CD4-positive, alpha-beta T cell (primary cell): ENCODE results near the gene OPCML. TPM values are rescaled to one million over a fixed set of nuclear protein-coding genes. Genes with fewer than 3 reads are reported as not detected.

Experiments
- ATAC-seq: fragments of 200-7000 bp; cut with Tn5 transposase; one replicate; pipeline ENCODE4 v1.10.0; 2022; ENCODE audit warnings: mild to moderate bottlenecking; ENCODE audit not compliant: poor library complexity
- CTCF ChIA-PET: fragments of 350-600 bp; sonication (Branson Sonifier 250); formaldehyde crosslinking; loops from one replicate; lab custom pipeline; 2021; ENCODE audit warnings: antibody characterized with exemption, inconsistent platforms; lab: Charles Lee
- POLR2A ChIA-PET: fragments of 350-600 bp; sonication (Branson Sonifier 250); formaldehyde crosslinking; loops from one replicate; lab custom pipeline; 2021; ENCODE audit warnings: antibody characterized with exemption, inconsistent platforms; lab: Charles Lee
- DNase-seq, 14 experiments: peaks; one replicate each; pipeline ENCODE4 v3.0.0-alpha.2; 2013 to 2020; ENCODE audit warnings: mixed read lengths in 2 of 14
- H3K27ac ChIP-seq, 2 donors: one replicate each; pipeline versions ENCODE4 v1.5.1 to v1.7.0; 2013; ENCODE audit warnings: low read length in 2 of 2, low read depth in 1 of 2, mild to moderate bottlenecking in 1 of 2
- H3K27me3 ChIP-seq, 2 experiments: 1 replicate in 1 of 2; 2 replicates in 1 of 2; pipeline versions ENCODE4 v1.6.1 to v1.7.0; 2013; ENCODE audit warnings: low read length in 2 of 2, control low read depth in 1 of 2, mild to moderate bottlenecking in 1 of 2, moderate library complexity in 1 of 2; ENCODE audit not compliant: insufficient read depth in 2 of 2, control insufficient read depth in 1 of 2
- H3K36me3 ChIP-seq: one replicate; pipeline ENCODE4 v1.6.1; 2013; ENCODE audit warnings: low read length, control low read depth; ENCODE audit not compliant: insufficient read depth
- H3K4me1 ChIP-seq: one replicate; pipeline ENCODE4 v1.6.1; 2013; ENCODE audit warnings: low read length, control low read depth; ENCODE audit not compliant: insufficient read depth
- H3K4me3 ChIP-seq: one replicate; pipeline ENCODE4 v1.5.1; 2013; ENCODE audit warnings: mild to moderate bottlenecking, low read length, moderate library complexity
- H3K9me3 ChIP-seq, 2 experiments: 1 replicate in 1 of 2; 2 replicates in 1 of 2; pipeline versions ENCODE4 v1.6.1 to v1.7.0; 2013; ENCODE audit warnings: low read length in 2 of 2, mild to moderate bottlenecking in 2 of 2, control low read depth in 1 of 2, moderate library complexity in 1 of 2; ENCODE audit not compliant: control insufficient read depth in 1 of 2, insufficient read depth in 1 of 2
- H3K27ac Mint-ChIP-seq: one replicate; pipeline ENCODE4 v1.8.0; 2020; ENCODE audit warnings: mixed read lengths
- H3K27me3 Mint-ChIP-seq: one replicate; pipeline ENCODE4 v1.8.0; 2021; ENCODE audit warnings: mixed read lengths
- H3K36me3 Mint-ChIP-seq: one replicate; pipeline ENCODE4 v1.8.0; 2021; ENCODE audit warnings: low read depth, mixed read lengths
- H3K4me1 Mint-ChIP-seq: one replicate; pipeline ENCODE4 v1.8.0; 2021; ENCODE audit warnings: low read depth, mixed read lengths
- H3K4me3 Mint-ChIP-seq: one replicate; pipeline ENCODE4 v1.8.0; 2020; ENCODE audit warnings: mild to moderate bottlenecking, mixed read lengths
- H3K9me3 Mint-ChIP-seq: one replicate; pipeline ENCODE4 v1.8.0; 2020; ENCODE audit warnings: mixed read lengths
- intact Hi-C, 2 experiments: fragments of 100-400 bp; cut with DNase I in 1 of 2; cut with micrococcal nuclease in 1 of 2; formaldehyde crosslinking; loops; one replicate each; pipeline versions ENCODE4 v1.15.1 to v1.9.0; 2023 to 2025; cut with DNase I, micrococcal nuclease
- total RNA-seq, 174 experiments: library from RNA in 2 of 174; stranded (reverse) in 2 of 174; gene quantifications; one replicate each; pipeline ENCODE4 v1.2.3 and lab custom pipeline; 2021 to 2026
- TF ChIP-seq, protein P1 (sequence below): fragments of 200-600 bp; IDR thresholded peaks from one replicate; pipeline ENCODE4 v1.8.0; 2022; ENCODE audit warnings: antibody characterized with exemption, mild to moderate bottlenecking

OPCML gene
- total RNA-seq, 2 experiments from 2014 or later: not detected

DNA sequence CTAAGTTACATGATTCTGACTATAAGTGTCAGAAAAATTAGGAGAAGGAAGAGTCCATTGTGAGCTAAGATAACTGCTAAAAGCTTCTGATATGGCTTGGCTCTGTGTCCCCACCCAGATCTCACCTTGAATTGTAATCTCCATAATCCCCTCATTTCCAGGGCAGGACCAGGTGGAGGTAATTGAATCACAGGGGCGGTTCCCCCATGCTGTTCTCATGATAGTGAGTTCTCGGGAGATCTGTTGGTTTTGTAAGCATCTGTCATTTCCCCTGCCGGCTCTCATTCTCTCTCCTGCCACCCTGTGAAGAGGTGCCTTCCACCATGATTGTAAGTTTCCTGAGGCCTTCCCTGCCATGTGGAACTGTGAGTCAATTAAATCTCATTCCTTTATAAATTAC is 230.2 kb downstream of the OPCML start:
- no peak overlapping the region for H3K27ac Mint-ChIP-seq
- H3K27me3 ChIP-seq: no peaks in the 10 kb centered on the region
- CTCF ChIA-PET: no interaction called here
- ATAC-seq: no peak
- H3K4me1 Mint-ChIP-seq: no peaks in the 10 kb centered on the region
- TF ChIP-seq, protein P1, sequence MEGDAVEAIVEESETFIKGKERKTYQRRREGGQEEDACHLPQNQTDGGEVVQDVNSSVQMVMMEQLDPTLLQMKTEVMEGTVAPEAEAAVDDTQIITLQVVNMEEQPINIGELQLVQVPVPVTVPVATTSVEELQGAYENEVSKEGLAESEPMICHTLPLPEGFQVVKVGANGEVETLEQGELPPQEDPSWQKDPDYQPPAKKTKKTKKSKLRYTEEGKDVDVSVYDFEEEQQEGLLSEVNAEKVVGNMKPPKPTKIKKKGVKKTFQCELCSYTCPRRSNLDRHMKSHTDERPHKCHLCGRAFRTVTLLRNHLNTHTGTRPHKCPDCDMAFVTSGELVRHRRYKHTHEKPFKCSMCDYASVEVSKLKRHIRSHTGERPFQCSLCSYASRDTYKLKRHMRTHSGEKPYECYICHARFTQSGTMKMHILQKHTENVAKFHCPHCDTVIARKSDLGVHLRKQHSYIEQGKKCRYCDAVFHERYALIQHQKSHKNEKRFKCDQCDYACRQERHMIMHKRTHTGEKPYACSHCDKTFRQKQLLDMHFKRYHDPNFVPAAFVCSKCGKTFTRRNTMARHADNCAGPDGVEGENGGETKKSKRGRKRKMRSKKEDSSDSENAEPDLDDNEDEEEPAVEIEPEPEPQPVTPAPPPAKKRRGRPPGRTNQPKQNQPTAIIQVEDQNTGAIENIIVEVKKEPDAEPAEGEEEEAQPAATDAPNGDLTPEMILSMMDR: no peak
- no peaks in the 10 kb centered on the region for H3K4me1 ChIP-seq
- H3K4me3 ChIP-seq: no peak overlapping the region
- peaks cover 0 to 3% of the 10 kb centered on the region in 2 experiments for H3K9me3 ChIP-seq
- H3K27ac ChIP-seq: no peak overlapping the region
- no peak for DNase-seq
- no peak overlapping the region for H3K4me3 Mint-ChIP-seq
- no peaks in the 10 kb centered on the region for H3K27me3 Mint-ChIP-seq
- no peaks in the 10 kb centered on the region for H3K36me3 Mint-ChIP-seq
- H3K36me3 ChIP-seq: no peaks in the 10 kb centered on the region
- intact Hi-C loops: no loop called here
- POLR2A ChIA-PET: no interaction called here
- H3K9me3 Mint-ChIP-seq: peaks cover 5% of the 10 kb centered on the region

DNA sequence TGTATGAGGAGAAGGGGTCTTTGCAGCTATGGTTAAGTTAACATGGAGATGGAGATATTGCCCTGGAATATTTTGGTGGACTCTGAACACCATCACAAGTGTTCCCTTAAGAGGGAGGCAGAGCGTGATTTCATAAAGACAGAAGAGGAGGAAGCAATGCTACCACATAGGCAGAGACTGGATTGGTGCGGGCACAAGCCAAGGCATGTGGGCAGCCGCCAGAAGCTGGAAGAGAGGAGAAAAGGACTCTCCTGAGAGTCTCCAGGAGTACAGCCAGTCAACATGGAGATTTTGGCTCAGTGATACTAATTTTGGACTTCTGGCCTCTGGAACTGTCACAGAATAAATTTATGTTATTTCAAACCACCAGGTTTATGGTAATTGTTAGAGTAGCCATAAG is 231.6 kb downstream of the OPCML start:
- Histone ChIP-seq H3K36me3 (no peaks in the 10 kb centered on the region), H3K27me3 (no peaks in the 10 kb centered on the region), H3K9me3 (peaks cover 0 to 3% of the 10 kb centered on the region in 2 experiments), H3K4me1 (no peaks in the 10 kb centered on the region), H3K27ac (no peak overlapping the region), H3K4me3 (no peak overlapping the region)
- Mint-ChIP-seq H3K27ac (no peak overlapping the region), H3K36me3 (no peaks in the 10 kb centered on the region), H3K9me3 (peaks cover 2% of the 10 kb centered on the region), H3K4me3 (no peak overlapping the region), H3K27me3 (no peaks in the 10 kb centered on the region), H3K4me1 (no peaks in the 10 kb centered on the region)
- POLR2A ChIA-PET: no interaction called here
- CTCF ChIA-PET: no interaction called here
- TF ChIP-seq, protein P1: no peak
- DNase-seq (no peak), ATAC-seq (no peak)
- intact Hi-C loops: no loop called here

DNA sequence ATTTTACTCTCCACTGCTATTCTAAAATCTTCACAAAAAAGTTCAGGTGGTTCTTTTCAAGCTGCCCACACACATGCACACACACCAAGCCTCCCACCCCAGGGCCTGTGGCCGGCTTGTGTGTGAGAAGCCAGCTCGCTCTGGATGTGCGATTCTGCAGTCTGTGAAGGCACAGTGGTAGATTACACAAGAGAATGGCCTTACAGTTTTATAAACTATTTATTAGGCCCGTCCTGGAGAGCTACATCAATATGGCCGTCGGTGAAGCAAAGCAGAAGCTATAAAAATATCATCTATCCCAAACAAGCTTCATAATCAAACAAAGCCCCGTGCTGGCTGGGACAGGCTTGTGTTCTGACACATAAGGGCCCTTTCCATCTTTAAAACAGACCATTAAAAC is 240.5 kb downstream of the OPCML start:
- DNase-seq (no peak), ATAC-seq (no peak)
- H3K27ac ChIP-seq: no peak overlapping the region
- H3K4me1 ChIP-seq: no peaks in the 10 kb centered on the region
- intact Hi-C loops: no loop called here
- Mint-ChIP-seq H3K27me3 (no peaks in the 10 kb centered on the region), H3K27ac (no peak overlapping the region), H3K36me3 (no peaks in the 10 kb centered on the region), H3K4me3 (no peak overlapping the region), H3K4me1 (no peaks in the 10 kb centered on the region), H3K9me3 (no peaks in the 10 kb centered on the region)
- no peaks in the 10 kb centered on the region for H3K27me3 ChIP-seq
- peaks cover 0 to 13% of the 10 kb centered on the region in 2 experiments for H3K9me3 ChIP-seq
- no peaks in the 10 kb centered on the region for H3K36me3 ChIP-seq
- TF ChIP-seq, protein P1: no peak
- H3K4me3 ChIP-seq: no peak overlapping the region
- ChIA-PET CTCF (no interaction called here), POLR2A (no interaction called here)
